Heart right ventricle (tissue), 16 donors: ENCODE results near the gene L3MBTL2. TPM values are rescaled to one million over a fixed set of nuclear protein-coding genes. Genes with fewer than 3 reads are reported as not detected.

ENCODE experiments used
- ATAC-seq, 8 donors: fragments of 200-7000 bp; cut with Tn5 transposase; one replicate each; pipeline ENCODE4 v1.9.1; 2020; ENCODE audit warnings: mild to moderate bottlenecking in 8 of 8, moderate library complexity in 8 of 8, moderate number of reproducible peaks in 1 of 8
- DNase-seq, 2 donors: peaks; one replicate each; pipeline ENCODE4 v3.0.0-alpha.2; 2020
- H3K27ac ChIP-seq, 10 donors: fragments of 200-600 bp; sonication (generic) in 2 of 10; one replicate each; pipeline versions ENCODE4 v1.5.0 to v1.8.0; 2020 to 2022; ENCODE audit warnings: mild to moderate bottlenecking in 3 of 10
- H3K27me3 ChIP-seq, 7 donors: fragments of 200-600 bp; one replicate each; pipeline ENCODE4 v1.8.0; 2021 to 2022; ENCODE audit warnings: mild to moderate bottlenecking in 2 of 7
- H3K36me3 ChIP-seq, 9 donors: fragments of 200-600 bp; sonication (generic) in 1 of 9; one replicate each; pipeline versions ENCODE4 v1.5.0 to v1.8.0; 2020 to 2022; ENCODE audit warnings: mild to moderate bottlenecking in 2 of 9
- H3K4me1 ChIP-seq, 9 donors: fragments of 200-600 bp; sonication (generic) in 1 of 9; one replicate each; pipeline versions ENCODE4 v1.5.0 to v1.8.0; 2020 to 2022; ENCODE audit warnings: mild to moderate bottlenecking in 4 of 9
- H3K4me3 ChIP-seq, 10 donors: fragments of 200-600 bp; sonication (generic) in 2 of 10; one replicate each; pipeline versions ENCODE4 v1.5.0 to v1.8.0; 2020 to 2022; ENCODE audit warnings: mild to moderate bottlenecking in 7 of 10, moderate library complexity in 2 of 10
- H3K9me3 ChIP-seq, 11 donors: fragments of 200-600 bp in 10 of 11; sonication (generic) in 2 of 11; one replicate each; pipeline versions ENCODE4 v1.5.0 to v1.8.0; 2013 to 2022; ENCODE audit warnings: mild to moderate bottlenecking in 2 of 11, control low read depth in 1 of 11, moderate library complexity in 1 of 11
- CTCF ChIP-seq, 9 donors: fragments of 200-600 bp; sonication (generic) in 2 of 9; IDR thresholded peaks; one replicate each; pipeline versions ENCODE4 v1.5.0 to v1.8.0; 2021 to 2022; ENCODE audit warnings: antibody characterized with exemption in 9 of 9, mild to moderate bottlenecking in 5 of 9, moderate library complexity in 1 of 9
- WGBS, 2 donors: extraction: QIAGEN DNeasy Blood & Tissue Kit; methylation state at CpG; one replicate each; pipeline ENCODE4 v1.1.7; 2013; ENCODE audit warnings: inconsistent platforms in 1 of 2; 5-methylcytosine and 5-hydroxymethylcytosine counted together
- intact Hi-C, 10 donors: fragments of 100-400 bp; cut with DNase I; formaldehyde crosslinking; loops; one replicate each; pipeline versions ENCODE4 v1.11.1 to v1.14.2; 2022
- polyA plus RNA-seq, 2 donors: library from polyadenylated mRNA; stranded (reverse); fragments of 200-250 nt; gene quantifications; one replicate each; pipeline ENCODE4 v1.2.3, GENCODE V29; 2013
- total RNA-seq, 10 donors: library from RNA; stranded (reverse); fragmentation: NEBNext Ultra II Directional in 3 of 10; extraction: Animal tissue kit (Norgen Biotek cat#: 25700) in 3 of 10; gene quantifications; one replicate each; pipeline versions ENCODE4 v1.2.1 to v1.2.4, GENCODE V29; 2021 to 2023
- donor health status: Arrhythmogenic right ventricular cardiomyopathy.
- donor health status: ischemic (EF 13 %, LVEDD 7.1; RV severe dilation, severe dysfunction).
- donor health status: healthy with polysubstance abuse.
- donor health status: DM: no; HTN: yes; CAD: no.
- donor health status: DM: no; HTN: no; CAD: no.
- donor health status: ischemic (EF 25% LVEDD 6.9; RV normal size, moderate dysfunction).
- donor health status: ischemic (EF 25% LVEDD 5.7; RV mildly dilated, moderate dysfunction).
- donor health status: healthy.
- donor health status: DM: yes; HTN: yes; CAD: no.
- donor health status: Ischemic cardiomyopathy.
- donor health status: ischemic (EF 35%, LVEDD 5.7; RV mildly dilated, moderate dysfunction).
- donor health status: nonischemic (EF 11% LVEDD 7.7; RV severe dilation, severe dysfunction).
- donor health status: DM: yes; HTN: yes; CAD: no.
- donor health status: PGD.
- donor health status: ischemic (EF 29% LVEDD 5.4; RV normal size, mild dysfunction).
- donor health status: nonischemic (EF 23%, LVEDD 6.1; RV moderate dilation, normal function).

The L3MBTL2 gene
- total and polyA plus RNA-seq, 12 donors: 10.0 to 18.5 (median 15.1) TPM

- TF ChIP-seq CTCF (IDR thresholded peaks at IDR 0.05): no peak
- H3K4me3 ChIP-seq: no peak overlapping the region
- H3K27me3 ChIP-seq: no peaks in the 10 kb centered on the region
- H3K4me1 ChIP-seq: peaks cover 0 to 8% (median under 1%) of the 10 kb centered on the region in 9 donors
- no peak for ATAC-seq
- intact Hi-C loops: no loop called here
- 89 to 96% methylated on average over 7 of the region's 7 CpGs for WGBS, 2 donors
- H3K36me3 ChIP-seq: peaks cover 0 to 99% (median 82%) of the 10 kb centered on the region in 9 donors
- no peak for DNase-seq
- H3K9me3 ChIP-seq: no peaks in the 10 kb centered on the region
- no peak overlapping the region for H3K27ac ChIP-seq
These were observed 18.4 kb downstream of the L3MBTL2 start for GRCh38 chr22:41223535-41223934.

- 94 to 96% methylated on average over 26 of the region's 26 CpGs for WGBS, 2 donors
These were observed 21.9 kb downstream of the L3MBTL2 start for GRCh38 chr22:41226723-41227655.

GRCh38 chr22:41229215-41229614, 24.1 kb downstream of the L3MBTL2 start:
- DNase-seq (no peak), ATAC-seq (no peak)
- no peaks in the 10 kb centered on the region for H3K9me3 ChIP-seq
- intact Hi-C loops: no loop called here
- no peak for TF ChIP-seq CTCF (IDR thresholded peaks at IDR 0.05)
- peaks cover 0 to 63% (median 36%) of the 10 kb centered on the region in 9 donors for H3K36me3 ChIP-seq
- 78 to 85% methylated on average over 6 of the region's 6 CpGs for WGBS, 2 donors
- no peak overlapping the region for H3K4me3 ChIP-seq
- no peaks in the 10 kb centered on the region for H3K27me3 ChIP-seq
- peaks cover 10 to 43% (median 40%) of the 10 kb centered on the region in 9 donors for H3K4me1 ChIP-seq
- peak overlapping the region in 8 of 10 donors; percentile 31 to 81 (median 66) for H3K27ac ChIP-seq

More at GRCh38 chr22:41226723-41227655, 21.9 kb downstream of the L3MBTL2 start:
- intact Hi-C loops: no loop called here
- DNase-seq: peak in 1 of 2 donors; percentile 39
- H3K36me3 ChIP-seq: peaks cover 0 to 85% (median 54%) of the 10 kb centered on the region in 9 donors
- ATAC-seq: peak in 3 of 8 donors; percentile 10 to 28 (median 25)
- no peaks in the 10 kb centered on the region for H3K9me3 ChIP-seq
- no peak for TF ChIP-seq CTCF (IDR thresholded peaks at IDR 0.05)
- H3K27me3 ChIP-seq: no peaks in the 10 kb centered on the region
- H3K27ac ChIP-seq: peak overlapping the region in 1 of 10 donors; percentile 60
- H3K4me3 ChIP-seq: no peak overlapping the region
- H3K4me1 ChIP-seq: peaks cover 10 to 31% (median 29%) of the 10 kb centered on the region in 9 donors

- peak; percentile 51 to 61 for DNase-seq
- TF ChIP-seq CTCF (IDR thresholded peaks at IDR 0.05): no peak
- WGBS, 2 donors: 49 to 50% methylated on average over 17 of the region's 17 CpGs
These were observed 24.8 kb downstream of the L3MBTL2 start for GRCh38 chr22:41229730-41230400.

More at GRCh38 chr22:41229730-41230400, 24.8 kb downstream of the L3MBTL2 start:
- peak; percentile 51 to 83 (median 72) for ATAC-seq
- H3K27me3 ChIP-seq: no peaks in the 10 kb centered on the region
- H3K27ac ChIP-seq: peak overlapping the region in 9 of 10 donors; percentile 47 to 81 (median 63)
- peaks cover 0 to 57% (median 34%) of the 10 kb centered on the region in 9 donors for H3K36me3 ChIP-seq
- intact Hi-C loops: loop anchor here in 2 of 10 donors (5.0 to 10.0 kb wide), 2 partner anchors 33 to 55 kb away; no protein-coding TSS in a partner anchor
- no peaks in the 10 kb centered on the region for H3K9me3 ChIP-seq
- peaks cover 10 to 45% (median 40%) of the 10 kb centered on the region in 9 donors for H3K4me1 ChIP-seq
- no peak overlapping the region for H3K4me3 ChIP-seq
